Measurements from ENCODE around the gene RNU7-1.

DNA sequence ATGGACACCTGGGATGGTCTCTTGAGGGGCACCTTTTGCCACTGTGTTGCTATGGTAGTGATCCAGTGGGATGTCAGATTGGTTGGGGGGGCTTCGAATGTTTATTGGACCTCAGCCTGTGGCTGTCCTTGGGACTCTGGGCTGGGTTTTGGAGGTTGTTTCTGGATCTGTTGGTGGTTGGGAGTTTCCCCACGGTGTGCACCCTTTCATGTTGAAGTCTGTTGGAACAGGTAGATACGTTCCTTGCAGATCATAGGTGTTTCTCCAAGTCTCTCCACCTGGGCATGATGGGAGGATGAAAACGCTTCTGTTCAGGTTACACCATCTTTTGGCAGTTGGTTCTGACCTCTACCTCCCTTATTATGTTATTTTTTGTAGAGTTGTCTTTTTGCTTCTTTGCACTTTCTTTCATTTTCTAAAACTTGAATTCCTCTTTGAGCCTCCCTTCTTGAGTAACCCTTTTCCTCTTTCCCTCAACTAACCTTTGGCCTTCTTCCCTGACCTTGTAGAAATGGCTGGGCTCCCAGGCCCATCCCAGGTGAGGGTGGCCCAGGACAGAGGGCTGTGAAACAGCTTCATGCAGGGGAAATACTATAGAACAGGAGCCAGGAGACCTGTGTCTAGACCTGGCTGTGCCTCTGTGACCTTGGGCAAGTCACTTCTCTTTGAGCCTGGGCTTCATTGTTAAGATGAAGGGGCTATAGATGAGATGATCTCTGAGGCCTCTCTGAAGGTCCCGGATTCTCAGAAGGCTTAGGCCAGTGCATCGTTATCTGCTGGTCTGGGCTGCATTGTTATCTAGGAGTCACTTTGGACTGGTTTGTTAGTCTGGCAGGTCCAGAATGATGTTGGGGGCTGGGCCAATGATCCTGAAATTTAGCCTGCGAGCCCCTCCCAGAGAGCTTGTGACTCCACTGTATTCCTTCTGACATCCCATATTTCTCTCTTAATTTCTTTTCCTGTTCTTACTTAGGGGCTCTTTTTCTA is 13.9 kb upstream of the RNU7-1 start:
- TF ChIP-seq CTCF (IDR thresholded peaks at IDR 0.05) (no peak), POLR2A (IDR thresholded peaks at IDR 0.05) (no peak)

Data from Peyer's patch (tissue), 4 donors.